Measurements from ENCODE around the gene ST6GAL1. TPM values are rescaled to one million over a fixed set of nuclear protein-coding genes. Genes with fewer than 3 reads are reported as not detected.

Gene ST6GAL1
- polyA plus RNA-seq, 1 of the 3 experiments (the other 2 are of a cell fraction), result 3.9 TPM

GRCh38 chr3:187015903-187016638 is 85.7 kb downstream of the ST6GAL1 start:
- Histone ChIP-seq H3K4me3 (ENCODE audit: low read depth in 2 of 2, low read length in 1 of 2) (no peak overlapping the region), H3K4me1 (ENCODE audit: control insufficient read depth in 1 of 2, insufficient read depth in 2 of 2, low read depth in 1 of 2, low read length in 1 of 2) (no peaks in the 10 kb centered on the region), H3F3A (replicated peaks; ENCODE audit: insufficient read depth) (no peaks in the 10 kb centered on the region), H3K79me2 (ENCODE audit: insufficient read depth) (no peaks in the 10 kb centered on the region), H4K20me1 (ENCODE audit: insufficient read depth) (no peaks in the 10 kb centered on the region), H3K9ac (no peak overlapping the region), H3K9me2 (no peaks in the 10 kb centered on the region), H3K9me3 (no peaks in the 10 kb centered on the region), H3K4me2 (no peak overlapping the region), H3K36me3 (replicated peaks in 1 of 2; ENCODE audit: control insufficient read depth in 1 of 2, insufficient read depth in 2 of 2, low read length in 1 of 2) (no peaks in the 10 kb centered on the region), H3K27me3 (ENCODE audit: insufficient read depth) (no peaks in the 10 kb centered on the region), H3K27ac (ENCODE audit: low read depth in 2 of 2, low read length in 1 of 2) (no peak overlapping the region), H2AFZ (ENCODE audit: low read depth) (no peak overlapping the region)
- DNase-seq, result no peak
- CTCF ChIA-PET, result no interaction called here
- 83% methylated on average over 12 of the region's 14 CpGs for WGBS (ENCODE audit: low lambda C conversion rate)
- TF ChIP-seq NRF1 (IDR thresholded peaks at IDR 0.05; ENCODE audit: low read depth, low read length) (no peak), NFIC (IDR thresholded peaks at IDR 0.05; ENCODE audit: borderline replicate concordance) (no peak), EP300 (IDR thresholded peaks at IDR 0.05; ENCODE audit: borderline replicate concordance in 1 of 2, low read depth in 1 of 2, low read length in 1 of 2) (no peak), ZBTB33 (IDR thresholded peaks at IDR 0.05; ENCODE audit: borderline replicate concordance, low read depth) (no peak)
- TF ChIP-seq, protein P1, sequence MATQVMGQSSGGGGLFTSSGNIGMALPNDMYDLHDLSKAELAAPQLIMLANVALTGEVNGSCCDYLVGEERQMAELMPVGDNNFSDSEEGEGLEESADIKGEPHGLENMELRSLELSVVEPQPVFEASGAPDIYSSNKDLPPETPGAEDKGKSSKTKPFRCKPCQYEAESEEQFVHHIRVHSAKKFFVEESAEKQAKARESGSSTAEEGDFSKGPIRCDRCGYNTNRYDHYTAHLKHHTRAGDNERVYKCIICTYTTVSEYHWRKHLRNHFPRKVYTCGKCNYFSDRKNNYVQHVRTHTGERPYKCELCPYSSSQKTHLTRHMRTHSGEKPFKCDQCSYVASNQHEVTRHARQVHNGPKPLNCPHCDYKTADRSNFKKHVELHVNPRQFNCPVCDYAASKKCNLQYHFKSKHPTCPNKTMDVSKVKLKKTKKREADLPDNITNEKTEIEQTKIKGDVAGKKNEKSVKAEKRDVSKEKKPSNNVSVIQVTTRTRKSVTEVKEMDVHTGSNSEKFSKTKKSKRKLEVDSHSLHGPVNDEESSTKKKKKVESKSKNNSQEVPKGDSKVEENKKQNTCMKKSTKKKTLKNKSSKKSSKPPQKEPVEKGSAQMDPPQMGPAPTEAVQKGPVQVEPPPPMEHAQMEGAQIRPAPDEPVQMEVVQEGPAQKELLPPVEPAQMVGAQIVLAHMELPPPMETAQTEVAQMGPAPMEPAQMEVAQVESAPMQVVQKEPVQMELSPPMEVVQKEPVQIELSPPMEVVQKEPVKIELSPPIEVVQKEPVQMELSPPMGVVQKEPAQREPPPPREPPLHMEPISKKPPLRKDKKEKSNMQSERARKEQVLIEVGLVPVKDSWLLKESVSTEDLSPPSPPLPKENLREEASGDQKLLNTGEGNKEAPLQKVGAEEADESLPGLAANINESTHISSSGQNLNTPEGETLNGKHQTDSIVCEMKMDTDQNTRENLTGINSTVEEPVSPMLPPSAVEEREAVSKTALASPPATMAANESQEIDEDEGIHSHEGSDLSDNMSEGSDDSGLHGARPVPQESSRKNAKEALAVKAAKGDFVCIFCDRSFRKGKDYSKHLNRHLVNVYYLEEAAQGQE (IDR thresholded peaks at IDR 0.05; ENCODE audit: low read depth, low read length), result no peak
- POLR2A ChIA-PET, result no interaction called here

DNA sequence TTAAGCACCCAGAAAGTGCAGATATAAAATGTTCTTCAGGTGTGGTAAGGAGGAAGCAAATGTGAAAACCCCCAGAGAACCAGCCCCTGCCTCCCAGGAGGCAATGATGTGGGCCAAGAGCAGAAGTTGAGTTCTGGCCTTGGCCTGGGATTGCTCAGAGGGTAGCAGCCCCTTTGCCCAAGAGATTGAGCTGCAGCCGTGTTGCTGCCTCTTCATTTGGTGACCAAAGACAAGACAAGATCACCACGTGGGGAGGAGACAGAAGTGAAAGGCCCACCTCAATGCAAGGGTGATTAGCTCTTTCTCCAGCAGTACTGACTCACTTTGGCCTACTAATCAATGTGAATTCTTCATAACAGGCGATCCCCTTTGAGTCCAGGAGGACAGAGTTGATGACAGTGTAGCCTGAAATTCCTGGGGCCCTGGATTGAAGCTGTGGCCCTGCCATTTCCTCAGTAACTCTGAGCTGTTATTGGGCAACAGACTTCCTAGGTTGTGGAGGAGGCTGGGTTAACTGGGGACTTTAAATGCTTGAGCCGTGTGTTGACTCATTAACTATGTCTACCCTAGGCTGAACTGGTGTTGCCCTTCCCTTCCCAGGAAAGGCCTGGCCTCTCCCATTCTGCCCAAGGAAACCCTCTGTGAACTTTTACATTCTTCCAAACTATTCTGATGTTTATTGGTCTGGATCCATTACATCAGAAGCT is 86.5 kb downstream of the ST6GAL1 start:
- no peaks in the 10 kb centered on the region for H3K9me2 ChIP-seq
- no peak overlapping the region for H2AFZ ChIP-seq (ENCODE audit: low read depth)
- H3K9me3 ChIP-seq, result no peaks in the 10 kb centered on the region
- no peaks in the 10 kb centered on the region for H3K79me2 ChIP-seq (ENCODE audit: insufficient read depth)
- no peak overlapping the region for H3K4me3 ChIP-seq (ENCODE audit: low read depth in 2 of 2, low read length in 1 of 2)
- no peaks in the 10 kb centered on the region for H3F3A ChIP-seq (replicated peaks; ENCODE audit: insufficient read depth)
- H4K20me1 ChIP-seq (ENCODE audit: insufficient read depth), result no peaks in the 10 kb centered on the region
- H3K4me2 ChIP-seq, result no peak overlapping the region
- DNase-seq, result no peak
- 88% methylated on average over 4 of the region's 4 CpGs for WGBS (ENCODE audit: low lambda C conversion rate)
- ChIA-PET POLR2A (no interaction called here), CTCF (no interaction called here)
- H3K36me3 ChIP-seq (replicated peaks in 1 of 2; ENCODE audit: control insufficient read depth in 1 of 2, insufficient read depth in 2 of 2, low read length in 1 of 2), result no peaks in the 10 kb centered on the region
- H3K27ac ChIP-seq (ENCODE audit: low read depth in 2 of 2, low read length in 1 of 2), result no peak overlapping the region
- H3K9ac ChIP-seq, result no peak overlapping the region
- TF ChIP-seq USF1 (IDR thresholded peaks at IDR 0.05; ENCODE audit: borderline replicate concordance, low read depth) (no peak), JUND (IDR thresholded peaks at IDR 0.05) (no peak), RXRA (IDR thresholded peaks at IDR 0.05; ENCODE audit: borderline replicate concordance, low read depth) (no peak), NRF1 (IDR thresholded peaks at IDR 0.05; ENCODE audit: low read depth, low read length) (no peak)
- no peaks in the 10 kb centered on the region for H3K4me1 ChIP-seq (ENCODE audit: control insufficient read depth in 1 of 2, insufficient read depth in 2 of 2, low read depth in 1 of 2, low read length in 1 of 2)
- no peaks in the 10 kb centered on the region for H3K27me3 ChIP-seq (ENCODE audit: insufficient read depth)

Measured in SK-N-SH (cell line).